ENCODE data around the gene GPR65.

DNA sequence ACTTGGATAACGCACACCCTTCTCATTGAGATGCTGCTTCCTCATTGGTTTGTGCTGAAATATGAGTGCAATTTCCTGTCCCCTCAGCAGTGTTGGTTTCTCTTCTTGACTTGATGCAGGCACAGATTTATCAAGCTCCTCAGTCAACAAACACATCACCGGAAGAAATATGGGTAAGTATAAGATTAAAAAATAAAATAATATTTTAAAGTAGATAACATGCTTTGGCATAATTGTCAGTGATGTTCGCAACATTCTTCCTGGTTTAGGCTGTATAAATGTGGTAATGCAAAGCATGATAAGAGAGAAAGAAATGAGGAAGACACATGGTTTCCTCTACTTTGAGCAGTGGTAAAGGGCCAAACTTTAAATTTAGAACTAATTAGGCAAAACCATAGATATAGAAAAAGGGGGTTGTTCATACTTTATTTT lies at the start of gene GPR65:
- TF ChIP-seq EZH2 (IDR thresholded peaks at IDR 0.05; ENCODE audit: borderline replicate concordance, low read depth, low read length, poor library complexity, severe bottlenecking) = no peak
- TF ChIP-seq, protein P1, sequence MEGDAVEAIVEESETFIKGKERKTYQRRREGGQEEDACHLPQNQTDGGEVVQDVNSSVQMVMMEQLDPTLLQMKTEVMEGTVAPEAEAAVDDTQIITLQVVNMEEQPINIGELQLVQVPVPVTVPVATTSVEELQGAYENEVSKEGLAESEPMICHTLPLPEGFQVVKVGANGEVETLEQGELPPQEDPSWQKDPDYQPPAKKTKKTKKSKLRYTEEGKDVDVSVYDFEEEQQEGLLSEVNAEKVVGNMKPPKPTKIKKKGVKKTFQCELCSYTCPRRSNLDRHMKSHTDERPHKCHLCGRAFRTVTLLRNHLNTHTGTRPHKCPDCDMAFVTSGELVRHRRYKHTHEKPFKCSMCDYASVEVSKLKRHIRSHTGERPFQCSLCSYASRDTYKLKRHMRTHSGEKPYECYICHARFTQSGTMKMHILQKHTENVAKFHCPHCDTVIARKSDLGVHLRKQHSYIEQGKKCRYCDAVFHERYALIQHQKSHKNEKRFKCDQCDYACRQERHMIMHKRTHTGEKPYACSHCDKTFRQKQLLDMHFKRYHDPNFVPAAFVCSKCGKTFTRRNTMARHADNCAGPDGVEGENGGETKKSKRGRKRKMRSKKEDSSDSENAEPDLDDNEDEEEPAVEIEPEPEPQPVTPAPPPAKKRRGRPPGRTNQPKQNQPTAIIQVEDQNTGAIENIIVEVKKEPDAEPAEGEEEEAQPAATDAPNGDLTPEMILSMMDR (conservative IDR thresholded peaks at IDR 0.05; ENCODE audit: low read depth, low read length) = no peak

Measured in A673 (cell line).